ENCODE data around the gene KLHL22.
"Not testable (repeated sequence)": the region's sequence is repeated elsewhere in the genome, so short reads cannot be mapped to it uniquely, and the experiment has no call there.

- not testable (repeated sequence) for TF ChIP-seq CTCF, EZH2 (IDR thresholded peaks at IDR 0.05)
Measured at GRCh38 chr22:20478059-20478458, 17.5 kb downstream of the KLHL22 start.
